GM19025 (cell line): ENCODE data around the gene DGUOK.
"Not testable (repeated sequence)": the region's sequence is repeated elsewhere in the genome, so short reads cannot be mapped to it uniquely, and the experiment has no call there.

Experiments used
- ATAC-seq: cut with Tn5 transposase; IDR thresholded peaks from one replicate; pipeline ENCODE4 v1.9.1; 2021; ENCODE audit warnings: mild to moderate bottlenecking, low read depth, moderate library complexity; ENCODE audit not compliant: unreplicated experiment

Gene DGUOK

GRCh38 chr2:73919596-73920228, 7.0 kb upstream of the DGUOK start:
- ATAC-seq: no peak

GRCh38 chr2:73920577-73921545, 5.8 kb upstream of the DGUOK start:
- ATAC-seq: no peak

- ATAC-seq: no peak
Observed at GRCh38 chr2:73921581-73921980, 5.1 kb upstream of the DGUOK start.

- ATAC-seq: no peak
Observed at GRCh38 chr2:73922681-73923080, 4.0 kb upstream of the DGUOK start.

GRCh38 chr2:73925033-73925704, 1.5 kb upstream of the DGUOK start:
- ATAC-seq: no peak

GRCh38 chr2:73925853-73926492, 707 bp upstream of the DGUOK start:
- ATAC-seq: no peak

- no peak for ATAC-seq
Observed at GRCh38 chr2:73927344-73927743, 664 bp downstream of the DGUOK start.

- no peak for ATAC-seq
Observed at GRCh38 chr2:73928963-73929347, 2.3 kb downstream of the DGUOK start.

- no peak for ATAC-seq
Observed at GRCh38 chr2:73930386-73930785, 3.7 kb downstream of the DGUOK start.

- ATAC-seq: no peak
Observed at GRCh38 chr2:73931531-73932500, 5.1 kb downstream of the DGUOK start.

GRCh38 chr2:73933194-73933593, 6.5 kb downstream of the DGUOK start:
- no peak for ATAC-seq

- ATAC-seq: no peak
Observed at GRCh38 chr2:73935641-73936040, 9.0 kb downstream of the DGUOK start.

- ATAC-seq: no peak
Observed at GRCh38 chr2:73937103-73937885, 10.6 kb downstream of the DGUOK start.

GRCh38 chr2:73937899-73938298, 11.2 kb downstream of the DGUOK start:
- ATAC-seq: no peak

- ATAC-seq: no peak
Observed at GRCh38 chr2:73938718-73939352, 12.2 kb downstream of the DGUOK start.

- ATAC-seq: no peak
Observed at GRCh38 chr2:73939419-73939818, 12.7 kb downstream of the DGUOK start.

- ATAC-seq: not testable (repeated sequence)
Observed at GRCh38 chr2:73940066-73940465, 13.4 kb downstream of the DGUOK start.

GRCh38 chr2:73942664-73943063, 16.0 kb downstream of the DGUOK start:
- ATAC-seq: no peak
